HepG2 (cell line): ENCODE data around the gene KMT2B. TPM values are rescaled to one million over a fixed set of nuclear protein-coding genes. Genes with fewer than 3 reads are reported as not detected.

Source experiments
- ASH2L ChIP-seq: fragments of 300-600, 200-600 bp; sonication (generic); IDR thresholded peaks from 2 replicates; pipeline ENCODE4 v1.7.0; 2017; ENCODE audit warnings: low read depth, mild to moderate bottlenecking, moderate library complexity, mixed read lengths, low read length; ENCODE audit not compliant: insufficient read length
- GATA4 ChIP-seq: sonication (generic); IDR thresholded peaks from 2 replicates; pipeline ENCODE4 v1.6.1; 2016; ENCODE audit warnings: antibody characterized with exemption, low read depth, borderline replicate concordance
- HMG20A ChIP-seq: IDR thresholded peaks from 2 replicates; pipeline ENCODE4 v1.6.1; 2016; ENCODE audit warnings: borderline replicate concordance
- NFAT5 ChIP-seq: sonication (generic); formaldehyde crosslinking; IDR thresholded peaks from 2 replicates; pipeline ENCODE4 v1.4.0; 2020; ENCODE audit warnings: missing genetic modification reagents
- SUZ12 ChIP-seq: fragments of 150-350 bp; IDR thresholded peaks from 2 replicates; pipeline ENCODE4 v1.6.1; 2014; ENCODE audit warnings: low read depth, low read length
- THAP8 ChIP-seq: sonication (generic); formaldehyde crosslinking; IDR thresholded peaks from 2 replicates; pipeline ENCODE4 v1.5.1; 2020; ENCODE audit warnings: missing genetic modification reagents, mild to moderate bottlenecking, borderline replicate concordance
- ZHX1 ChIP-seq: sonication (generic); formaldehyde crosslinking; IDR thresholded peaks from 2 replicates; pipeline ENCODE4 v1.8.1; 2022; ENCODE audit warnings: low read depth, mild to moderate bottlenecking, missing genetic modification reagents
- ZMAT3 ChIP-seq: sonication (generic); formaldehyde crosslinking; conservative IDR thresholded peaks from 2 replicates; pipeline ENCODE4 v1.7.0; 2021; ENCODE audit warnings: missing genetic modification reagents
- ZNF407 ChIP-seq: sonication (generic); formaldehyde crosslinking; IDR thresholded peaks from one replicate; pipeline ENCODE4 v1.5.1; 2020; ENCODE audit warnings: mild to moderate bottlenecking, missing genetic modification reagents; ENCODE audit errors: not compliant biosample characterization
- ZNF598 ChIP-seq: sonication (generic); formaldehyde crosslinking; IDR thresholded peaks from 2 replicates; pipeline ENCODE4 v1.5.1; 2020; ENCODE audit warnings: mild to moderate bottlenecking, missing genetic modification reagents, borderline replicate concordance
- polyA plus RNA-seq, 8 experiments: library from polyadenylated mRNA; depleted of rRNA in 3 of 8; stranded (reverse) in 7 of 8; unstranded in 1 of 8; fragments of >200 nt; fragmentation: Illumina TruSeq in 4 of 8; extraction: Trizol in 4 of 8; gene quantifications; 2 replicates each; pipeline versions ENCODE4 v1.2.1 to v1.2.3, GENCODE V29; 2011 to 2016; ENCODE audit warnings: low read depth in 4 of 8, missing spikeins in 1 of 8, mixed read lengths in 1 of 8; ENCODE audit not compliant: insufficient read depth in 1 of 8
- total RNA-seq, 5 experiments: library from RNA; depleted of rRNA; stranded (reverse); fragments of >200 nt; fragmentation: Illumina TruSeq; extraction: Trizol; gene quantifications; 2 replicates each; pipeline ENCODE4 v1.2.3, GENCODE V29; 2016; ENCODE audit warnings: low read depth in 1 of 5

Gene KMT2B
- total and polyA plus RNA-seq, 2 of the 13 experiments (the other 11 are each of a cell fraction or from before 2014, with no cell fraction given) = 6.2 to 16.9 TPM

- no peak for TF ChIP-seq ZNF407 (CRISPR knock-in tag)
- no peak for TF ChIP-seq THAP8
- peak; percentile 27 for TF ChIP-seq ASH2L
- no peak for TF ChIP-seq HMG20A (CRISPR knock-in tag)
- peak; percentile 58 for TF ChIP-seq SUZ12
- TF ChIP-seq NFAT5 = no peak
- TF ChIP-seq ZNF598 = peak; percentile 63; the same call in 1 of the 2 replicates
- no peak for TF ChIP-seq GATA4
- no peak for TF ChIP-seq ZMAT3 (CRISPR knock-in tag)
- no peak for TF ChIP-seq ZHX1 (CRISPR knock-in tag)
These were observed 27.7 kb downstream of the KMT2B start, which contains the start of the genes PSENEN and U2AF1L4 (continued) for GRCh38 chr19:35745328-35746086.
